ENCODE measurements around the gene ZNF41.
"Not testable (repeated sequence)": the region's sequence is repeated elsewhere in the genome, so short reads cannot be mapped to it uniquely, and the experiment has no call there.

ZNF41 gene

DNA sequence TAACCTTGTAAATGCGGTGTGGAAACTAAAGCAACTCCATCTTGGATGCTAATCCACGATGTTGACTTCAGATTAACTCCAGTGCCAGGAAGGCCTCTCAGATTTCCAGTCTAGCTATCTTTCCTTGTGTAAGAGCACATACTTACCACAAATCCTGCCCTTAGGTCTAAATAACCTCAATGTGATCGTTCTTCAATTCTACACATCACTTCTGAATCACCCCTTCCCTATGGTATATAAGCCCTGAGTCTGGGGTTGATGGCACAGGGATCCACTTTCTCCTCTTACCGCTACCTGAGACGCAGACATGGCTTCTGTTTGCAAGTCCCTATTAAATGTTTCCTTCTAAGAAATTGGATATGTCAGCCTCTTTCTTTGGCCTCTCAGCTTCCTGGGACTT lies 17.5 kb upstream of the ZNF41 start:
- Histone ChIP-seq H3K4me3 (no peak overlapping the region), H3K9ac (no peak overlapping the region), H3K9me3 (replicated peaks in 1 of 11) (no peaks in the 10 kb centered on the region), H3K27me3 (peaks cover 65 to 96% (median 87%) of the 10 kb centered on the region in 11 experiments), H3K27ac (no peak overlapping the region), H3K4me2 (no peak overlapping the region), H3K4me1 (peaks cover 0 to 31% (median 9%) of the 10 kb centered on the region in 10 experiments; a peak in 14 of 20 replicates), H4K20me1 (no peaks in the 10 kb centered on the region), H3K36me3 (no peaks in the 10 kb centered on the region)
- no peak for TF ChIP-seq Cebpa-rat (IDR thresholded peaks at IDR 0.05)

DNA sequence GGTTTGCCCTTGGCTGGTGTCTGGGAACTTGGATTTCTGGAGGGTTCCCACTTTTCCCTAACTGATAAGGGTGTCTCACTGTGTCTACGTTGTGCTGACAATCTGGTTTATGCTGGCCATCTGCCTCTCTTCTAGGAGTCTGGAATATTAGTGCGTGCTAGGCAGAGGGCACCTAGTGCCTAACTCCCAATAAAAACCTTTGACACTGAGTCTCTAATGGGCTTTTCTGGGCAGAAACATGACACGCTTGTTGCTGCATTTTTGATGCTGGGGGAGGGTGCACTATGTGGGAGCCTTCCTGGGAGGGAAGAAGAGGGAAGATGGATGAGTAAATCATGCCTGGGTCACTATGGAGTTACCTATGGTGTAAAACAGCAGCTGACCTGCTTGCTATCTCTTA lies 16.3 kb upstream of the ZNF41 start:
- TF ChIP-seq Cebpa-rat (IDR thresholded peaks at IDR 0.05): no peak
- Histone ChIP-seq H3K4me2 (no peak overlapping the region), H3K27ac (no peak overlapping the region), H3K4me1 (peaks cover 0 to 31% (median 9%) of the 10 kb centered on the region in 10 experiments; a peak in 14 of 20 replicates), H3K36me3 (no peaks in the 10 kb centered on the region), H3K9ac (no peak overlapping the region), H3K27me3 (peaks cover 67 to 96% (median 89%) of the 10 kb centered on the region in 11 experiments), H4K20me1 (no peaks in the 10 kb centered on the region), H3K4me3 (no peak overlapping the region), H3K9me3 (replicated peaks in 1 of 11) (peaks cover 5 to 12% (median 7%) of the 10 kb centered on the region in 11 experiments; a peak in 20 of 22 replicates)

DNA sequence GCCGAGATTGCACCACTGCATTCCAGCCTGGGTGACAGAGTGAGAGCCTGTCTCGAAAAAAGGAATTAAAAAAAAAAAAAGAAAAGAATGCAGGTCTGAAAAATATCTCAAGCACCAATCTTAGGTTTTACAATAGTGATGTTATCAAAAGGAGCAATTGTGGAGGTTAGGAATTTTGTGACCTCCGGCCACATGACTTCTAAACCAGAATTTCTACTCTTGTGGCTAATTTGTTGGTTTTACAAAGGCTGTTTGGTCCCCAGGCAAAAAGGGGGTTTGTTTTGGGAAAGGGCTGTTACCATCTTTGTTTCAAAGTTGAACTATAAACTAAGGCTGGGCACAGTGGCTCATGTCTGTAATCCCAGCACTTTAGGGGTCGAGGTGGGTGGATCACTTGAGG lies 15.4 kb upstream of the ZNF41 start:
- H3K9ac ChIP-seq: no peak overlapping the region
- H3K9me3 ChIP-seq (replicated peaks in 1 of 11): peaks cover 14 to 21% (median 16%) of the 10 kb centered on the region in 11 experiments
- H3K4me2 ChIP-seq: peak overlapping the region in 2 of 11 experiments; percentile 18 to 20; a peak in 2 of 22 replicates
- H3K27me3 ChIP-seq: peaks cover 64 to 98% (median 87%) of the 10 kb centered on the region in 11 experiments
- H3K4me1 ChIP-seq: peaks cover 0 to 31% (median 9%) of the 10 kb centered on the region in 10 experiments; a peak in 14 of 20 replicates
- no peak overlapping the region for H3K4me3 ChIP-seq
- TF ChIP-seq Cebpa-rat (IDR thresholded peaks at IDR 0.05): no peak
- no peak overlapping the region for H3K27ac ChIP-seq
- no peaks in the 10 kb centered on the region for H4K20me1 ChIP-seq
- H3K36me3 ChIP-seq: no peaks in the 10 kb centered on the region

DNA sequence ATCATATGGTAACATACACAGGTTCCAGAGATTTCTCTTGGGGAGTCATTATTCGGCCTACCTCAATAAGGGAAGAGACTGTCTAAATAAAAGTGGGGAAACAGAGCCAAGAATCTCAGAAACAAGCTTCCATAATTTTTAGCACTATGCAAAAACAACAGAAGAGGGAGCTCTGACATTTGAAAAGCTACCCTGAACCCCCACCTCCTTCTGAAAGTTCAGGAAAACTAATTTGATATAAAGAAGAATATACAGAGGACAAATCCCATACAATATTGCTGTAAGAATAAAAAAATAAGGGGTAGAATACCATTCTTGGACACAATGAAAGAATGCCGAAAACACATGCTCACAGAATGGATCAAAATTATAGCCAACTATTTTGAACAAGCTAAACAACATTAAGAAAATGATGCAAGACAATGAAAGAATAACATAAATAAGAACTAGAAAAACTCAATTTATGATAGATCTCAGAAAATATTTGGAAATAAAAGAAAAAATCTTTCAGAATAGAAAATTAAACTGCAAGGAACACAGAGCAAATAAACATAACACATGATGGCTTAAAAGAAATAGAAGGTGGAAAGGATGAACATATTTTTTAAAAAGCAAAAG lies 14.4 kb upstream of the ZNF41 start:
- peak overlapping the region in 1 of 11 experiments; percentile 18; a peak in 3 of 22 replicates for H3K4me2 ChIP-seq
- H3K4me1 ChIP-seq: peaks cover 0 to 29% (median 9%) of the 10 kb centered on the region in 10 experiments; a peak in 14 of 20 replicates
- H3K27ac ChIP-seq: no peak overlapping the region
- peaks cover 20 to 30% (median 23%) of the 10 kb centered on the region in 11 experiments for H3K9me3 ChIP-seq (replicated peaks in 1 of 11)
- no peaks in the 10 kb centered on the region for H3K36me3 ChIP-seq
- H3K9ac ChIP-seq: no peak overlapping the region
- no peak for TF ChIP-seq Cebpa-rat (IDR thresholded peaks at IDR 0.05)
- peaks cover 59 to 97% (median 83%) of the 10 kb centered on the region in 11 experiments for H3K27me3 ChIP-seq
- no peaks in the 10 kb centered on the region for H4K20me1 ChIP-seq
- no peak overlapping the region for H3K4me3 ChIP-seq

DNA sequence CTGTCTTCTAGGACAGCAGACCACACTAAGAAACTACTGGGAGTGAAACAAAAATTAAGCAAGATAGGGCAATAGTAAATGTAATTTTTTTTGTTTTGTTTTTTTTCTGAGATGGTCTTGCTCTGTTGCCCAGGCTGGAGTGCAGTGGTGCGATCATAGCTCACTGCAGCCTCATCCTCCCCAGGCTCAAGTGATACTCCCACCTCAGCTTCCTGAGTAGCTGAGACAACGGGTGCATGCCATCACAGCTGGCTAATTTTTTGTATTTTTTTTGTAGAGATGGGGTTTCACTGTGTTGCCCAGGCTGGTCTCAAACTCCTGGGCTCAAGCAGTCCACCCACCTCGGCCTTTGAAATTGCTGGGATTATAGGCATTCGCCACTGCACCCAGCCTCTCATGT lies 9.1 kb upstream of the ZNF41 start:
- H3K27ac ChIP-seq, H3K4me2 ChIP-seq, H3K4me3 ChIP-seq, H3K9ac ChIP-seq, H4K20me1 ChIP-seq, H3K4me1 ChIP-seq, H3K36me3 ChIP-seq: not testable (repeated sequence)
- peaks cover 38 to 87% (median 68%) of the 10 kb centered on the region in 11 experiments for H3K27me3 ChIP-seq
- peaks cover 20 to 44% (median 33%) of the 10 kb centered on the region in 11 experiments for H3K9me3 ChIP-seq (replicated peaks in 1 of 11)

DNA sequence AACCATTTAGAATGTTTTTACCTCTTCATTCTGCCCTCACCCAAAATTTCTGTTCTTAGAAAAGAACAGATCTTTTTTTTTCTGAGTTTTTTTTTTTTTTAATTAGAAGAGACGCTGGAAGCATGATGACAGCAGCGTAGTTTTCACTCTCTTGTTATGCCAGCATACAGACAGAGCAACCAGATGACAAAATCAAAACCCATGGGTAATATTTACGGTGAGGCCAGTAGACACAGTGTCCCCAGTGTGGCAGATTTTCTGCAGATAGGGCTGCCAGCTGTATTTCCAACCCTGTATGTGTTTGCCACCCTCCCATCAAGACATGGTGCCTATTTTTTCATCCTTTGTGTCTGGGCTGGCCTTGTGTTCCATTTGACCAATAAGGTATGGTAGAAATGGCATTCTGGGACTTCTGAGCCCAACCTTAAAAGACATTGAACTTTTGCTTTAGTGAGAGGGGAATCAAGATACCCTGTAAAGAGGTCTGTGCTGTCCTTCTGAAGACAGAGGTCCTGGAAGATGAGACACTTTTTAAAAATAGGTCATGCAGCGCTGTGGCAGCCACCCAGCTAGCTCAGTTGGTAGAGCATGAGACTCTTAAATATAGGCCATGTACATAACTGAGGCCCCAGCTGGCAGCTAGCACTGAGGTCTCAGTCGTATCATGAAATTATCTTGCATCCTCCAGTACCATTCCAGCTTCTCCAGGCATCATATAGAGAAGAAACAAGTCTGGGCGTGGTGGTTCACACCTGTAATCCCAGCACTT lies 6.7 kb upstream of the ZNF41 start:
- TF ChIP-seq Cebpa-rat (IDR thresholded peaks at IDR 0.05): no peak
- Histone ChIP-seq H3K4me3 (no peak overlapping the region), H3K9me3 (replicated peaks in 1 of 11) (peaks cover 18 to 37% (median 29%) of the 10 kb centered on the region in 11 experiments), H3K27me3 (peaks cover 20 to 82% (median 62%) of the 10 kb centered on the region in 11 experiments; a peak in 20 of 22 replicates), H3K27ac (no peak overlapping the region), H3K9ac (no peak overlapping the region), H4K20me1 (peaks cover 0 to 4% (median 0%) of the 10 kb centered on the region in 11 experiments; a peak in 1 of 22 replicates), H3K4me2 (no peak overlapping the region), H3K4me1 (peaks cover 6 to 16% (median 11%) of the 10 kb centered on the region in 10 experiments; a peak in 18 of 20 replicates), H3K36me3 (no peaks in the 10 kb centered on the region)

DNA sequence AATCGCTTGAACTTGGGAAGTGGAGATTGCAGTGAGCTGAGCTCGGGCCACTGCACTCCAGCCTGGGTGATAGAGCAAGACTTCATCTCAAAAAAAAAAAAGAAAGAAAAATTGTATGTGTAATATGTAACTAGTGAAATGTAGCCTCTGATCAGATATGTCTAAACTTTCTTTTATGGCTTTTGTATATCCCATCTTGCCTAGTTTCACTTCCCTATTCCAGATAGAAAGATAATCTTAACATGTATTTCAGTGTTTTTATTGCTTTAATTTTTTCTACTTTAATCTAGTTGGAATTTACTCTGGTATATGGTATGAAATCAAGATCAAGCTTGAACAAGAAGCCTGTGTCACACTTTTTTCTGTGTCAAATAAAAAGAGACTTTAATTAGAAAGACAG lies 1.9 kb upstream of the ZNF41 start:
- H3K9me3 ChIP-seq (replicated peaks in 1 of 11): 0 out of 22 replicates have a peak, but pooled peaks cover 0 to 5% (median 0%) of the 10 kb centered on the region in 11 experiments
- H3K27me3 ChIP-seq: peaks cover 20 to 68% (median 42%) of the 10 kb centered on the region in 11 experiments; a peak in 20 of 22 replicates
- H4K20me1 ChIP-seq: peaks cover 0 to 4% (median 0%) of the 10 kb centered on the region in 11 experiments; a peak in 1 of 22 replicates
- no peaks in the 10 kb centered on the region for H3K36me3 ChIP-seq
- peak overlapping the region; percentile 49 to 84 (median 73) for H3K4me2 ChIP-seq
- H3K4me3 ChIP-seq: peak overlapping the region in 9 of 10 experiments; percentile 25 to 76 (median 68); a peak in 10 of 20 replicates
- TF ChIP-seq Cebpa-rat (IDR thresholded peaks at IDR 0.05): no peak
- peak overlapping the region in 8 of 11 experiments; percentile 28 to 64 (median 52); a peak in 11 of 22 replicates for H3K27ac ChIP-seq
- H3K9ac ChIP-seq: peak overlapping the region in 6 of 11 experiments; percentile 33 to 93 (median 52); a peak in 9 of 22 replicates
- peaks cover 20 to 31% (median 25%) of the 10 kb centered on the region in 10 experiments for H3K4me1 ChIP-seq

DNA sequence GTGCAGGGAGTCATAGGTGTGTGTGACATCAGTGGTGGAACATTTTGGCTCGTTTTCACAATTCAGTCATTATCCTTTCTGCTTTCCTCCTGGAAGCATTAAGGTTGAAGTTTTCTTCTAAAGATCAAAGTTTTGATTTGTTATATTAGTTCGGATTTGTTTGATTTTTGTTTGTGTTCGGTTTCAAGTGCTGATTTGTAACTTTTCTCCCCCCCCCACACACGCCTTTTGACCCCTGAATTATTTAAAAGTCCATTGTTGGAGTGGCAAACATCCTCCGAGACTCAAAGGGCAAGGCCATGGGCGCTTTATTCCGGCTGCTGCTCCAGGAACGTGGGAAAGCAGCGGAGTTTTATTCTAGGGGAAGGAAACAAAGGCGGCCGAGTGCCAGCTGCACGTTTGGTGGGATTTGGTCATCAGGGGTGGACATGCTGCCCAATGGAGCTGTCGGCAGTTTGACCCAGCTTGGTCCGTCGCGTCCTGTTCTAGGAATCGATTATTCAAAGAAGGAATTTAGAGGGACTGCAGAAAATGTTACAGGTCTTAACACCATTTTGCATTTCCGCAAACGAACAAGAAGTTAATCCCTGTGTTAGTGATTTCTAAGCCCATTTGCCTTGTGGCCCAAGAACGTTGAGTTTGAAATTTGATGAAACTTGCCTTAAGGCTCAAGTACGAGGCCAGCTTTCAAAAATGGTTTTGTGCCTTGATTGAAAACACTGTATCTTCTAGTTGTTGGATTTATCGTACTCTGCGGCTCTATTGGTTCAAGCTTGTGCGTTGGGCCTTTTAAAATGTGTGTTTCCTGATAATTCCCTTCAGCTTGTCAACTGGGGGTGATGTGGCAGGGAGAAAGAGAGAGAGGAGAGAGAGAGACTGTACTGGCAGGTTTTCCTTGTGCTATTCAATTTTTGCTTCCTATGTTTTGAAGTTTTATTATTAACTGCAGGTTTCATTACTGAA lies 565 bp upstream of the ZNF41 start:
- Histone ChIP-seq H3K36me3 (no peaks in the 10 kb centered on the region), H3K4me1 (peaks cover 25 to 44% (median 32%) of the 10 kb centered on the region in 10 experiments), H3K9ac (peak overlapping the region; percentile 87 to 94 (median 92)), H3K9me3 (replicated peaks in 1 of 11) (0 out of 22 replicates have a peak, but pooled peaks cover 0 to 5% (median 0%) of the 10 kb centered on the region in 11 experiments), H3K4me3 (peak overlapping the region; percentile 56 to 76 (median 68)), H3K4me2 (peak overlapping the region; percentile 49 to 84 (median 75)), H4K20me1 (peaks cover 0 to 4% (median 0%) of the 10 kb centered on the region in 11 experiments; a peak in 2 of 22 replicates), H3K27me3 (peaks cover 12 to 64% (median 38%) of the 10 kb centered on the region in 11 experiments; a peak in 20 of 22 replicates), H3K27ac (peak overlapping the region; percentile 88 to 97 (median 91))
- TF ChIP-seq Cebpa-rat (IDR thresholded peaks at IDR 0.05): no peak

All from BLaER1 treated with 17β-estradiol and CSF1 and Interleukin-3, amounts not matched to agents 10 nM and 100 nM (cell line).